ENCODE measurements around the gene RELA. TPM values are rescaled to one million over a fixed set of nuclear protein-coding genes. Genes with fewer than 3 reads are reported as not detected.

Gene RELA
- total and polyA plus RNA-seq, 2 of the 13 experiments (the other 11 are each of a cell fraction or from before 2014, with no cell fraction given): 21.4 to 40.5 TPM

GRCh38 chr11:65634440-65634839 is 28.3 kb downstream of the RELA start:
- intact Hi-C loops (cut with micrococcal nuclease; ENCODE audit: unreplicated experiment): no loop called here
- no peak overlapping the region for H3K4me2 ChIP-seq (ENCODE audit: low read depth, low read length)
- H3K9ac ChIP-seq (ENCODE audit: insufficient read depth, low read depth, low read length): no peak overlapping the region
- TF ChIP-seq ZNF646 (CRISPR knock-in tag; IDR thresholded peaks at IDR 0.05) (no peak), ZNF3 (CRISPR knock-in tag; IDR thresholded peaks at IDR 0.05) (no peak), AGO2 (optimal IDR thresholded peaks at IDR 0.05; ENCODE audit: low read depth, low read length) (peak; percentile 1)
- in situ Hi-C loops (cut with HindIII; ENCODE audit: extremely low pct_ligation_motif_present, low pct_unique_long_range_greater_than_20kb): no loop called here
- H3K79me2 ChIP-seq (ENCODE audit: insufficient read depth, low read length): no peaks in the 10 kb centered on the region
- no peak overlapping the region for H2AFZ ChIP-seq (ENCODE audit: low read length)
- H3K27me3 ChIP-seq (ENCODE audit: control insufficient read depth in 1 of 2, insufficient read depth in 2 of 2, low read length in 2 of 2): no peaks in the 10 kb centered on the region
- H3K4me3 ChIP-seq (replicated peaks in 1 of 3; ENCODE audit: insufficient read depth in 1 of 3, low read depth in 2 of 3, low read length in 3 of 3): no peak overlapping the region
- H4K20me1 ChIP-seq (ENCODE audit: insufficient read depth, low read length): no peaks in the 10 kb centered on the region
- peaks cover 36 to 52% of the 10 kb centered on the region in 2 experiments; a peak in 4 of 5 replicates for H3K36me3 ChIP-seq (replicated peaks in 1 of 2; ENCODE audit: control insufficient read depth in 1 of 2, insufficient read depth in 2 of 2, low read length in 2 of 2)
- peaks cover 28% of the 10 kb centered on the region for H3K4me1 ChIP-seq (ENCODE audit: insufficient read depth, low read length)
- H3K27ac ChIP-seq (ENCODE audit: extremely low read length, insufficient read depth, low read length): no peak overlapping the region
- no peak for FAIRE-seq
- ChIA-PET POLR2A (no interaction called here), CTCF (ENCODE audit: low intra/inter-chr PET ratio, low total read pairs) (no interaction called here)
- BruUV-seq (replicated peaks): no TSS peak
- H3K9me3 ChIP-seq (ENCODE audit: low read length): no peaks in the 10 kb centered on the region
- no peak for DNase-seq (ENCODE audit: low spot score)
- no peak for ATAC-seq
- WGBS (ENCODE audit: low lambda C conversion rate): 100% methylated on average over 2 of the region's 11 CpGs

Data from HepG2 (cell line).